SK-N-SH (cell line): ENCODE data around the gene ABHD11. TPM values are rescaled to one million over a fixed set of nuclear protein-coding genes. Genes with fewer than 3 reads are reported as not detected.

Experiments used
- CTCF ChIA-PET: fragments of 300-600, 350-600 bp; formaldehyde crosslinking; extraction: SDS; loops from one replicate; lab custom pipeline; 2021; lab: Yijun Ruan, JAX
- POLR2A ChIA-PET: fragments of 350-600 bp; sonication (Branson Sonifier 250); formaldehyde crosslinking; extraction: SDS; loops from one replicate; lab custom pipeline; 2020; ENCODE audit warnings: antibody characterized with exemption, inconsistent platforms; lab: Yijun Ruan, JAX
- DNase-seq: peaks from one replicate; pipeline ENCODE4 v3.0.0; 2012
- H2AFZ ChIP-seq: fragments of 200-600 bp; sonication (generic); 2 replicates; pipeline ENCODE4 v1.8.1; 2016; ENCODE audit warnings: antibody characterized with exemption, mild to moderate bottlenecking, low read depth
- H3F3A ChIP-seq: fragments of 200-600 bp; sonication (generic); replicated peaks from 2 replicates; pipeline ENCODE3; 2016; ENCODE audit warnings: antibody characterized with exemption, mild to moderate bottlenecking; ENCODE audit not compliant: insufficient read depth
- H3K27ac ChIP-seq, 2 experiments: fragments of 200-500 bp in 1 of 2; fragments of 200-600 bp in 1 of 2; sonication (Bioruptor generic) in 1 of 2; sonication (generic), shearing (Covaris generic) in 1 of 2; 2 replicates each; pipeline versions ENCODE4 v1.5.1 to v1.6.1; 2014 to 2016; ENCODE audit warnings: low read depth in 2 of 2, inconsistent platforms in 1 of 2, low read length in 1 of 2, mild to moderate bottlenecking in 1 of 2, mixed read lengths in 1 of 2
- H3K27me3 ChIP-seq: fragments of 200-600 bp; sonication (generic), shearing (Covaris generic); 2 replicates; pipeline ENCODE4 v1.6.1; 2016; ENCODE audit warnings: mixed run types; ENCODE audit not compliant: insufficient read depth
- H3K36me3 ChIP-seq, 2 experiments: fragments of 200-500 bp in 1 of 2; fragments of 200-600 bp in 1 of 2; sonication (Bioruptor generic) in 1 of 2; sonication (generic) in 1 of 2; replicated peaks in 1 of 2; 2 replicates each; pipeline versions ENCODE3 to v1.5.1; 2014 to 2016; ENCODE audit warnings: low read length in 1 of 2, mild to moderate bottlenecking in 1 of 2; ENCODE audit not compliant: insufficient read depth in 2 of 2, control insufficient read depth in 1 of 2
- H3K4me1 ChIP-seq, 2 experiments: fragments of 200-500 bp in 1 of 2; fragments of 200-600 bp in 1 of 2; sonication (Bioruptor generic) in 1 of 2; sonication (generic), shearing (Covaris generic) in 1 of 2; 2 replicates each; pipeline versions ENCODE4 v1.5.1 to v1.6.1; 2014 to 2016; ENCODE audit warnings: low read depth in 1 of 2, low read length in 1 of 2, mixed run types in 1 of 2; ENCODE audit not compliant: insufficient read depth in 2 of 2, control insufficient read depth in 1 of 2
- H3K4me2 ChIP-seq: fragments of 200-600 bp; sonication (generic), shearing (Covaris generic); 2 replicates; pipeline ENCODE4 v1.6.1; 2017; ENCODE audit warnings: mixed run types
- H3K4me3 ChIP-seq, 2 experiments: fragments of 200-500 bp in 1 of 2; fragments of 200-600 bp in 1 of 2; sonication (Bioruptor generic) in 1 of 2; sonication (generic), shearing (Covaris generic) in 1 of 2; 2 replicates each; pipeline versions ENCODE4 v1.5.1 to v1.8.1; 2014 to 2016; ENCODE audit warnings: low read depth in 2 of 2, inconsistent platforms in 1 of 2, low read length in 1 of 2, mild to moderate bottlenecking in 1 of 2, mixed read lengths in 1 of 2, moderate library complexity in 1 of 2
- H3K79me2 ChIP-seq: fragments of 200-600 bp; sonication (generic); 2 replicates; pipeline ENCODE4 v1.8.1; 2017; ENCODE audit warnings: mild to moderate bottlenecking; ENCODE audit not compliant: insufficient read depth
- H3K9ac ChIP-seq: fragments of 200-600 bp; sonication (generic); 2 replicates; pipeline ENCODE4 v1.6.1; 2017; ENCODE audit warnings: mixed run types
- H3K9me2 ChIP-seq: fragments of 200-600 bp; sonication (generic); 2 replicates; pipeline ENCODE4 v1.6.1; 2017; ENCODE audit warnings: mixed run types
- H3K9me3 ChIP-seq: fragments of 200-600 bp; sonication (generic); 2 replicates; pipeline ENCODE4 v1.6.1; 2017; ENCODE audit warnings: mixed run types, mild to moderate bottlenecking, moderate library complexity
- H4K20me1 ChIP-seq: fragments of 200-600 bp; sonication (generic); 2 replicates; pipeline ENCODE4 v1.6.1; 2017; ENCODE audit warnings: mild to moderate bottlenecking, mixed run types; ENCODE audit not compliant: insufficient read depth
- ELF1 ChIP-seq: IDR thresholded peaks from 2 replicates; pipeline ENCODE4 v1.4.0; 2012
- EP300 ChIP-seq, 2 experiments: IDR thresholded peaks; 2 replicates each; pipeline versions ENCODE4 v1.4.0 to v1.6.1; 2012; ENCODE audit warnings: borderline replicate concordance in 1 of 2, low read depth in 1 of 2, low read length in 1 of 2
- EZH2phosphoT487 ChIP-seq: fragments of 200-600 bp; sonication (generic); IDR thresholded peaks from 2 replicates; pipeline ENCODE4 v1.6.1; 2017; ENCODE audit warnings: low read depth, mixed run types, mild to moderate bottlenecking, antibody characterized with exemption, moderate library complexity, borderline replicate concordance
- FOXJ3 ChIP-seq: sonication (generic); formaldehyde crosslinking; IDR thresholded peaks from 2 replicates; pipeline ENCODE4 v1.5.1; 2020; ENCODE audit warnings: mild to moderate bottlenecking, missing genetic modification reagents
- GABPA ChIP-seq: IDR thresholded peaks from 2 replicates; pipeline ENCODE4 v1.4.0; 2012; ENCODE audit warnings: low read depth, mild to moderate bottlenecking
- JUND ChIP-seq: IDR thresholded peaks from 2 replicates; pipeline ENCODE4 v1.4.0; 2012
- MEF2A ChIP-seq: IDR thresholded peaks from 2 replicates; pipeline ENCODE4 v1.4.0; 2012; ENCODE audit warnings: low read depth, borderline replicate concordance
- NFIC ChIP-seq: IDR thresholded peaks from 2 replicates; pipeline ENCODE4 v1.4.0; 2012; ENCODE audit warnings: borderline replicate concordance
- POLR2AphosphoS5 ChIP-seq: IDR thresholded peaks from 2 replicates; pipeline ENCODE4 v1.6.1; 2012; ENCODE audit warnings: low read depth, low read length
- RAD21 ChIP-seq: IDR thresholded peaks from 2 replicates; pipeline ENCODE4 v1.6.1; 2012; ENCODE audit warnings: mild to moderate bottlenecking, low read length
- SMC3 ChIP-seq: IDR thresholded peaks from 2 replicates; pipeline ENCODE4 v1.6.1; 2012; ENCODE audit warnings: low read depth, low read length, improper control_type of control experiment
- TCF12 ChIP-seq: IDR thresholded peaks from 2 replicates; pipeline ENCODE4 v1.4.0; 2012
- WGBS: methylation state at CpG from one replicate; pipeline ENCODE4 v1.1.6; 2017; ENCODE audit warnings: low lambda C conversion rate; 5-methylcytosine and 5-hydroxymethylcytosine counted together
- polyA plus RNA-seq, 3 experiments: library from polyadenylated mRNA; depleted of rRNA; stranded (reverse); fragments of >200 nt; gene quantifications; 2 replicates each; pipeline ENCODE4 v1.2.3, GENCODE V29; 2012
- TF ChIP-seq, protein P1 (sequence below): fragments of 200-600 bp; sonication (generic); IDR thresholded peaks from 2 replicates; pipeline ENCODE4 v1.6.1; 2017; ENCODE audit warnings: antibody characterized with exemption, mild to moderate bottlenecking, moderate library complexity

Gene ABHD11
- polyA plus RNA-seq, 1 of the 3 experiments (the other 2 are of a cell fraction): 29.9 TPM

DNA sequence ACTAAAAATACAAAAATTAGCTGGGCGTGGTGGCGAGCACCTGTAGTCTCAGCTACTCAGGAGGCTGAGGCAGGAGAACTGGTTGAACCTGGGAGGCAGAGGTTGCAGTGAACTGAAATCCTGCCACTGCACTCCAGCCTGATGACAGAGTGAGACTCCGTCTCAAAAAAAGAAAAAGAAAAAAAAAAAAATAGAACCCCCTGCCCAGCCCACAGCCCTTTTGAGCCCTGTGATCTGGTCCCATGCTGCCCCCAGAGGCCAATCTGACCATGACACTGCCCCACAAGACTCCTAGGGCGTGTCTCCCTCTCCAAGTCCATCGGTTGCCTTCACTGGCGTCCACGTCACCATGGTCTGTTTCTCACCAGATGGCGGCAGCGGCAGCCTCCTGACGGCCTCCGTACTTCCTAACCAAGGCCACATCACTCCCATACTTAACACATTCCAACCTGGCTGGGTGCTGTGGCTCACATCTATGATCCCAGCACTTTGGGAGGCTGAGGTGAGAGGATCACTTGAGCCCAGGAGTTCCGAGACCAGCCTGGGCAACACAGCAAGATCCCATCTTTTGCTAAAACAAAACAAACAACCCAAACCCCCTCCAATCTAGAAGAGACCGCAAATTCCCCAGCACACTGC is 37.1 kb downstream of the ABHD11 start:
- peaks cover 16% of the 10 kb centered on the region; the same call in 1 of the 2 replicates for H4K20me1 ChIP-seq
- WGBS: 78% methylated on average over 13 of the region's 13 CpGs
- H3K4me1 ChIP-seq: peaks cover 0 to 25% of the 10 kb centered on the region in 2 experiments; a peak in 3 of 4 replicates
- no peaks in the 10 kb centered on the region for H3K9me2 ChIP-seq
- H3F3A ChIP-seq: peaks cover 47% of the 10 kb centered on the region
- peaks cover 29 to 60% of the 10 kb centered on the region in 2 experiments for H3K36me3 ChIP-seq
- H3K27ac ChIP-seq: no peak overlapping the region; a peak in 1 of 4 replicates
- peak; percentile 53 for TF ChIP-seq RAD21
- TF ChIP-seq MEF2A: no peak
- peak; percentile 8; the same call in 1 of the 2 replicates for TF ChIP-seq POLR2AphosphoS5
- no peak for TF ChIP-seq FOXJ3 (CRISPR knock-in tag)
- TF ChIP-seq, protein P1, sequence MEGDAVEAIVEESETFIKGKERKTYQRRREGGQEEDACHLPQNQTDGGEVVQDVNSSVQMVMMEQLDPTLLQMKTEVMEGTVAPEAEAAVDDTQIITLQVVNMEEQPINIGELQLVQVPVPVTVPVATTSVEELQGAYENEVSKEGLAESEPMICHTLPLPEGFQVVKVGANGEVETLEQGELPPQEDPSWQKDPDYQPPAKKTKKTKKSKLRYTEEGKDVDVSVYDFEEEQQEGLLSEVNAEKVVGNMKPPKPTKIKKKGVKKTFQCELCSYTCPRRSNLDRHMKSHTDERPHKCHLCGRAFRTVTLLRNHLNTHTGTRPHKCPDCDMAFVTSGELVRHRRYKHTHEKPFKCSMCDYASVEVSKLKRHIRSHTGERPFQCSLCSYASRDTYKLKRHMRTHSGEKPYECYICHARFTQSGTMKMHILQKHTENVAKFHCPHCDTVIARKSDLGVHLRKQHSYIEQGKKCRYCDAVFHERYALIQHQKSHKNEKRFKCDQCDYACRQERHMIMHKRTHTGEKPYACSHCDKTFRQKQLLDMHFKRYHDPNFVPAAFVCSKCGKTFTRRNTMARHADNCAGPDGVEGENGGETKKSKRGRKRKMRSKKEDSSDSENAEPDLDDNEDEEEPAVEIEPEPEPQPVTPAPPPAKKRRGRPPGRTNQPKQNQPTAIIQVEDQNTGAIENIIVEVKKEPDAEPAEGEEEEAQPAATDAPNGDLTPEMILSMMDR: peak; percentile 83
- peak; percentile 14; the same call in 1 of the 2 replicates for TF ChIP-seq SMC3
- no peak for TF ChIP-seq EP300 (IDR thresholded peaks at IDR 0.05; ENCODE audit: borderline replicate concordance in 1 of 2, low read depth in 1 of 2, low read length in 1 of 2)
- H3K79me2 ChIP-seq: peaks cover 16% of the 10 kb centered on the region; the same call in 1 of the 2 replicates
- no peaks in the 10 kb centered on the region for H3K9me3 ChIP-seq
- ChIA-PET CTCF (interaction anchor here (0.6 to 8.8 kb wide), 28 partner anchors 8 to 249 kb away, joined by 3 to 70 read pairs (median 4); partner anchors contain the start of genes BUD23, DNAJC30, STX1A and VPS37D), POLR2A (interaction anchor here (0.9 kb wide), 1 partner anchor 9 kb away, joined by 3 read pairs; no protein-coding TSS in a partner anchor)
- H3K9ac ChIP-seq: no peak overlapping the region
- no peak overlapping the region for H2AFZ ChIP-seq
- no peak overlapping the region for H3K4me2 ChIP-seq
- H3K4me3 ChIP-seq: no peak overlapping the region
- H3K27me3 ChIP-seq: no peaks in the 10 kb centered on the region
- peak; percentile 92 for DNase-seq

DNA sequence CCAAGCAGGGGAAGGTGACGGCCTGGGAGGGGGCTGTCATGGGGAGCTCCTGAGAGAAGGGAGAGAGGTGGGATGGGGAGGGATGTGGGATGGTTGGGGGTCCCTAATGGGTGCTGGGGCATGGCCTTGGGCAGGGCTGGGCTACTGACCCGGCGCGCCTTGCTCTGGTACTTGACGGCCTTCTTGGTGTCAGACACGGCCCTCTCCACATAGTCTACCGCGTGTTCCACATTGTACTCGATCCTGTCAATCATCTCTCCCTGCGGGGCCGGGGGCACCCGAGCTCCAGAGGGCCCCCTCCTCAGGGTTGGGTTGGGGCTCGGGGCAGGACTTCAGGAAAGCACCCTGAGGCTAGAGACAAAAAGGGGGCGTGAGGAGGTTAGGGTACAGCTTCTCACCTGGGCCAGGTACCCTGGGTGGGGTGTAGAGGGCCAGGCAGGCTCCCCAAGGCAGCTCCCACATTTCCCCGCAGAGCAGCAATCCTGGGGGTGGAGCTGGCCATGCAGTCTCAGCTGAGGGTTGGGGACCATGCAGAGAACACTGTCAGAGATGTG is 37.9 kb downstream of the ABHD11 start:
- Histone ChIP-seq H2AFZ (no peak overlapping the region), H3K27me3 (no peaks in the 10 kb centered on the region), H3K4me1 (peaks cover 0 to 16% of the 10 kb centered on the region in 2 experiments; a peak in 3 of 4 replicates), H4K20me1 (peaks cover 16% of the 10 kb centered on the region; the same call in 1 of the 2 replicates), H3K79me2 (peaks cover 12% of the 10 kb centered on the region; the same call in 1 of the 2 replicates), H3K9ac (no peak overlapping the region), H3K9me2 (no peaks in the 10 kb centered on the region), H3K4me3 (no peak overlapping the region), H3K9me3 (no peaks in the 10 kb centered on the region), H3K27ac (no peak overlapping the region), H3K36me3 (peaks cover 31 to 68% of the 10 kb centered on the region in 2 experiments), H3K4me2 (no peak overlapping the region), H3F3A (peaks cover 42% of the 10 kb centered on the region)
- POLR2A ChIA-PET: interaction anchor here (0.9 kb wide), 1 partner anchor 8 kb away, joined by 3 read pairs; no protein-coding TSS in a partner anchor
- DNase-seq: peak; percentile 46
- WGBS: 86% methylated on average over 15 of the region's 15 CpGs
- CTCF ChIA-PET: interaction anchor here (0.8 to 8.8 kb wide), 19 partner anchors 9 to 249 kb away, joined by 3 to 70 read pairs (median 5); partner anchors contain the start of genes BUD23, DNAJC30, STX1A and VPS37D
- no peak for TF ChIP-seq JUND
- TF ChIP-seq GABPA: no peak
- no peak for TF ChIP-seq TCF12
- TF ChIP-seq EZH2phosphoT487: no peak
- TF ChIP-seq ELF1: no peak
- no peak for TF ChIP-seq NFIC
